Activated naive CD4-positive, alpha-beta T cell treated with anti-CD3 and anti-CD28 coated beads, Interleukin-2, amount 50 U/mL, for 72 hours (primary cell): Measurements from ENCODE around the gene RBL1. TPM values are rescaled to one million over a fixed set of nuclear protein-coding genes. Genes with fewer than 3 reads are reported as not detected.

ENCODE experiments used
- ATAC-seq, 2 donors: fragments of 150-1000 bp; cut with Tn5 transposase; 2 replicates each; pipeline ENCODE4 v1.10.0; 2021; ENCODE audit warnings: mild to moderate bottlenecking in 2 of 2, moderate library complexity in 2 of 2
- DNase-seq, 2 donors: peaks; one replicate each; pipeline ENCODE4 v3.0.0; 2021 to 2022; ENCODE audit warnings: low spot score in 2 of 2
- H3K27ac Mint-ChIP-seq, 2 donors: one replicate each; pipeline ENCODE4 v1.8.0; 2022; ENCODE audit warnings: mild to moderate bottlenecking in 2 of 2, mixed read lengths in 2 of 2
- H3K36me3 Mint-ChIP-seq, 2 donors: one replicate each; pipeline ENCODE4 v1.8.0; 2022; ENCODE audit warnings: mixed read lengths in 2 of 2
- H3K9me3 Mint-ChIP-seq, 2 donors: one replicate each; pipeline ENCODE4 v1.8.0; 2022; ENCODE audit warnings: mixed read lengths in 2 of 2
- total RNA-seq, 2 donors: library from RNA; stranded (reverse); gene quantifications; one replicate each; pipeline ENCODE4 v1.2.3, GENCODE V29; 2022

The RBL1 gene
- total RNA-seq, 2 donors from 2014 or later, result 27.2 to 43.6 TPM

DNA sequence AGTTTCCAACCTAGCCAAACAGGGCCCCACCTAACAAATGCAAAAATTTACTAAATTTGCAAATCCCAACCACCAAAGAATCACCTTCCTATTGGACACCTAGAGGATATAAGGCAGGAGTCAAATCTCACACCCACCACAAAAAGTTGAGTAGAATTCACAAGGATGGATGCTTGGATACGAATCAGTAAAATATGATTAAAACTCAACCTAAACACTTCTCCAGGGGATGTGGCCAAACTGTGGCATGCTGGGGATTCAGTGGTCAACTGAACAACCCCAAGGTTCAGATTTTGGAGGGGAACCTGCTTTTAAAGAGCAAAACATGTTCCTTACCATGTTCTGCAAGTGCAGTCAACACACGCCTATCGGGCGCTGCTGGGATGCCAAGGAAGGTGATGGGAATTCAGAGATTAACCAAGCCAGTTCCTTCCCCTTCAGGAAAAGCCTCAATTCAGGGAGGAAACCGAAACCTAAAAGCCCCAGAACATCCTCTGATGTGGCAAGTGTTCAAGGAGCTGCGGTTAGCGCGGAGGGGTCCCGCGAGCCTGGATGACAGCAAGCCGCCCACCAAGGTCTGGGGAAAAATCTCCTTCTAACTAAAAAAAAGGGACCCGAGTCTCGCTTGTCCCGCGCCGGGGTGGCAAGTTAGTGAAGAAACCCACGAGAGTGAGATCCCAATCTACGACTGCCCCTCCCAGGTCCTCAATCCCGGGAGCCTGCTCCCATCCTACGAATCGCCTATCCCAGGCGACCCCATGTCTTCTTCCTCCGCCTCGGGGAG lies 145.2 kb downstream of the RBL1 start:
- ATAC-seq (no peak), DNase-seq (peak in 1 of 2 donors; percentile 69)
- Mint-ChIP-seq H3K36me3 (peaks cover 11 to 17% of the 10 kb centered on the region in 2 donors), H3K27ac (peak overlapping the region; percentile 94 to 98), H3K9me3 (no peaks in the 10 kb centered on the region)

Other genes with a start within 250 kb of the RBL1 start
- not detected for gene TLDC2, start 219.9 kb downstream of the RBL1 start, total RNA-seq
- 10 to 100 TPM; 50.2 to 56.3 TPM for gene SAMHD1, start 144.3 kb downstream of the RBL1 start, total RNA-seq
- gene RPN2, start 83.3 kb upstream of the RBL1 start, total RNA-seq, result 100 to 1,000 TPM; 104 to 132 TPM
- gene MROH8, start 83.6 kb upstream of the RBL1 start, total RNA-seq, result 1 to 10 TPM in 1 of 2 donors, under 1 TPM in 1; 0.27 to 3.3 TPM
- not detected for gene GHRH, start 165.8 kb upstream of the RBL1 start, total RNA-seq
- 1 to 10 TPM; 7.8 to 9.8 TPM for gene MANBAL, start 193.7 kb upstream of the RBL1 start, total RNA-seq